ENCODE data around the gene CACNA1S. TPM values are rescaled to one million over a fixed set of nuclear protein-coding genes. Genes with fewer than 3 reads are reported as not detected.

Gene CACNA1S
- total RNA-seq, 1 donor from 2014 or later, result 0.11 TPM

DNA sequence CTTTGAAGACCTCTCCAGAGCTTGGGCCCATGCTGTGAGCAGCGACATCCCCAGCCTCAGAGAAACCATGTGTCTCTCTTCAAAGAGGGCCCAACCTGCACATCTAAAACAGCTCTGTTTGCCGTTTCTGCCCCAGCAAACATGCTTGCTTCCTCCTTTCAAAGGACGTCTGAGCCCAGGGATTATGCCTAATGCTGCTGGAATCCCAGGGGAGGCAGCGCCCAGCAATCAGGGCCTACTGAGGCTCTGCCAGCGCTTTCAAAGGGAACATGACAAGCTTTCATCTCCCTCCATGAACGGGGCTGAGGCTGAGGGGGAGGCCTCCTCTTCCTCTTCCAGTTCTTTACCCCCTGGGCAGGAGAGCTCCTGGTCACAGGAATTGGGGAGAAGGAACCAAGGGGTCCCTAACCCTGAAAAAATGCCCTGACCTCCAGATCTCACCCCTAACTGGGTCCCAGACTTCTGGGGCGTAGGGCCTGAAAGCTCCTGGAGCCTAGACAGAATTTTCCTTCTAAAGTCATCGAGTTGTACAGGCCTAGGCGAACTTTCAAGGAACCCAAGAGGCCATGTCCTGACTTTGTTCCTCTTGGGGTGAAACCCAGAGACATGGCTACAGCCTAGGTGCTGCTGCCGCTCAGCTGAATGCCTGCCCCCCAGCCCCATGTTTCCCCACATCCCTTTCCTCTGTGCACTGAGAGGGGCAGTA lies 28.2 kb upstream of the CACNA1S start:
- H3K36me3 ChIP-seq, result no peaks in the 10 kb centered on the region
- H3K79me2 ChIP-seq (ENCODE audit: low read depth), result no peaks in the 10 kb centered on the region
- Mint-ChIP-seq H3K4me3 (no peak overlapping the region), H3K36me3 (peaks cover 33% of the 10 kb centered on the region), H3K27ac (no peak overlapping the region), H3K9me3 (no peaks in the 10 kb centered on the region), H3K27me3 (ENCODE audit: insufficient read depth, low read depth) (peaks cover 6% of the 10 kb centered on the region), H3K4me1 (peaks cover 9% of the 10 kb centered on the region)
- peak; percentile 33 for DNase-seq (ENCODE audit: low spot score)
- no peak for TF ChIP-seq CTCF (IDR thresholded peaks at IDR 0.05)
- H3K4me1 ChIP-seq, result peaks cover 5% of the 10 kb centered on the region
- no peak overlapping the region for H3K4me2 ChIP-seq
- H3K9me3 ChIP-seq (ENCODE audit: low read depth), result no peaks in the 10 kb centered on the region
- H3K9ac ChIP-seq, result no peak overlapping the region
- peaks cover 20% of the 10 kb centered on the region for H4K20me1 ChIP-seq (ENCODE audit: low read depth)
- peak overlapping the region; percentile 31 for H3K27ac ChIP-seq
- H3K4me3 ChIP-seq, result no peak overlapping the region
- H2AFZ ChIP-seq (replicated peaks), result no peak overlapping the region
- no peaks in the 10 kb centered on the region for H3F3A ChIP-seq (ENCODE audit: low read depth)
- no peaks in the 10 kb centered on the region for H3K27me3 ChIP-seq

- Mint-ChIP-seq H3K4me3 (no peak overlapping the region), H3K4me1 (peaks cover 9% of the 10 kb centered on the region), H3K36me3 (peaks cover 30% of the 10 kb centered on the region), H3K27me3 (ENCODE audit: insufficient read depth, low read depth) (peaks cover 6% of the 10 kb centered on the region), H3K27ac (no peak overlapping the region), H3K9me3 (no peaks in the 10 kb centered on the region)
- TF ChIP-seq CTCF (IDR thresholded peaks at IDR 0.05), result no peak
- no peak overlapping the region for H3K4me2 ChIP-seq
- H3K4me1 ChIP-seq, result peaks cover 5% of the 10 kb centered on the region
- H3K36me3 ChIP-seq, result no peaks in the 10 kb centered on the region
- no peaks in the 10 kb centered on the region for H3F3A ChIP-seq (ENCODE audit: low read depth)
- no peak overlapping the region for H2AFZ ChIP-seq (replicated peaks)
- no peaks in the 10 kb centered on the region for H3K79me2 ChIP-seq (ENCODE audit: low read depth)
- no peak overlapping the region for H3K4me3 ChIP-seq
- H3K9me3 ChIP-seq (ENCODE audit: low read depth), result no peaks in the 10 kb centered on the region
- no peak for DNase-seq (ENCODE audit: low spot score)
- H4K20me1 ChIP-seq (ENCODE audit: low read depth), result peaks cover 20% of the 10 kb centered on the region
- no peaks in the 10 kb centered on the region for H3K27me3 ChIP-seq
- H3K27ac ChIP-seq, result no peak overlapping the region
- H3K9ac ChIP-seq, result no peak overlapping the region
Observed at GRCh38 chr1:201139756-201140155, 27.5 kb upstream of the CACNA1S start.

DNA sequence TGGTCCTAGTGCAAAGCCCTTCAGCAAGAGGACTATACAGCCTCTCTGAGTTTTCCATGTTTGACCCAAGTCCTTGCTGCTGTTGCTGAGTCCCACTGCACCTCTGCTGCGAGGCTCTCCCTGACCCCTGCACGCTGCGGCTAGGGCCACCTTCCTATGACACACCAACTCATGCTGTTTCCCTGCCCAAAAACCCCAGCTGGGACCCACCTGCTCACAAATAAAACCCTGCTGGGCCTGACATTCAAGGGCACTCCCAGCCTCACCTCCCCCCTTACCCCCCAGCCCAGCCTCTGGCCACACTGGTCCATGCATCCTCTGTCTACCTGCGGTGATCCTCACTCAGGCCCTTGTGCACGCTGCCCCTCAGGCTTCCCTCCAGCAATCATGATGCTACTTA lies 27.1 kb upstream of the CACNA1S start:
- H3K36me3 ChIP-seq, result no peaks in the 10 kb centered on the region
- no peaks in the 10 kb centered on the region for H3K79me2 ChIP-seq (ENCODE audit: low read depth)
- H3K4me3 ChIP-seq, result no peak overlapping the region
- H3K4me1 ChIP-seq, result peaks cover 5% of the 10 kb centered on the region
- H3K27me3 ChIP-seq, result no peaks in the 10 kb centered on the region
- H4K20me1 ChIP-seq (ENCODE audit: low read depth), result peaks cover 20% of the 10 kb centered on the region
- H3K27me3 Mint-ChIP-seq (ENCODE audit: insufficient read depth, low read depth), result peaks cover 5% of the 10 kb centered on the region
- no peak overlapping the region for H3K9ac ChIP-seq
- H3K27ac ChIP-seq, result no peak overlapping the region
- DNase-seq (ENCODE audit: low spot score), result no peak
- peaks cover 31% of the 10 kb centered on the region for H3K36me3 Mint-ChIP-seq
- no peak overlapping the region for H3K4me2 ChIP-seq
- no peak overlapping the region for H2AFZ ChIP-seq (replicated peaks)
- no peak overlapping the region for H3K4me3 Mint-ChIP-seq
- H3K4me1 Mint-ChIP-seq, result peaks cover 9% of the 10 kb centered on the region
- no peaks in the 10 kb centered on the region for H3F3A ChIP-seq (ENCODE audit: low read depth)
- H3K9me3 Mint-ChIP-seq, result no peaks in the 10 kb centered on the region
- H3K9me3 ChIP-seq (ENCODE audit: low read depth), result no peaks in the 10 kb centered on the region
- no peak for TF ChIP-seq EZH2 (IDR thresholded peaks at IDR 0.05)
- TF ChIP-seq EZH2phosphoT487 (IDR thresholded peaks at IDR 0.05), result no peak
- TF ChIP-seq CTCF (IDR thresholded peaks at IDR 0.05), result no peak
- no peak overlapping the region for H3K27ac Mint-ChIP-seq

Data from neural progenitor cell (in vitro differentiated cells).